ENCODE results near the gene NTN3.
"Not testable (repeated sequence)": the region's sequence is repeated elsewhere in the genome, so short reads cannot be mapped to it uniquely, and the experiment has no call there.

Gene NTN3

DNA sequence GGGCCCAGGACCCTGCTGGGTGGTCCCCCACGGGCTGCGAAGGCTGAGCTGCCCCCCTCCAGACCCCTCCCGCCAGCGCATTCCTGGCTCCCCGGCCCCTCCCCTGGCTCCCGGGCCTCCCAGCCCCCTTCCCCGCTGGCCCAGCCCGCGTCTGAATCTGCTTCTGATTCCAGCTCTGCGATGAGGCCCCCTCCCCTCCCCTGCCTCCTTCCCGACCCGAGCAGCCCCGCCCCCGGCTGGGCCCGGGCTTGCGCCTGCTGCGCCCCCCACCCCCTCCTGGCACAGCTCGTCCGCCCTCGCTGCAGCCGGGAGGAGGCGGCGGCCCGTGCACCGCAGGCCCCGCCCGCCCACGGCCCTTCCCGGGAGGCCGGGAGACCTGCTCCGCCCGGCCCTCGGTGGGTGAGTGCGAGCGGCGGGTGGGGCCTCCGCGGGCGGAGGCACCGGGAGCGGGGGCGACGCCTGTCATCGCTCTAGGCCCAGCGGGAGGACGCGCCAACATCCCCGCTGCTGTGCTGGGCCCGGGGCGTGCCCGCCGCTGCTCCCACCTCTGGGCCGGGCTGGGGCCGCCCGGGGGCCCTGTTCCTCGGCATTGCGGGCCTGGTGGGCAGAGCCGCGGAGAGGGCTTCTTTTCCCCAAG lies at the start of gene NTN3:
NTN3 (plus strand) TSS at position 282 of the 637 bp plus-strand sequence. CDS start 405 bp downstream, outside the sequence.
- DNase-seq = peak; percentile 20

GRCh38 chr16:2422123-2422867 lies 48.8 kb upstream of the NTN3 start:
- DNase-seq = no peak

GRCh38 chr16:2424061-2425007 lies 46.8 kb upstream of the NTN3 start:
- no peak for DNase-seq

DNA sequence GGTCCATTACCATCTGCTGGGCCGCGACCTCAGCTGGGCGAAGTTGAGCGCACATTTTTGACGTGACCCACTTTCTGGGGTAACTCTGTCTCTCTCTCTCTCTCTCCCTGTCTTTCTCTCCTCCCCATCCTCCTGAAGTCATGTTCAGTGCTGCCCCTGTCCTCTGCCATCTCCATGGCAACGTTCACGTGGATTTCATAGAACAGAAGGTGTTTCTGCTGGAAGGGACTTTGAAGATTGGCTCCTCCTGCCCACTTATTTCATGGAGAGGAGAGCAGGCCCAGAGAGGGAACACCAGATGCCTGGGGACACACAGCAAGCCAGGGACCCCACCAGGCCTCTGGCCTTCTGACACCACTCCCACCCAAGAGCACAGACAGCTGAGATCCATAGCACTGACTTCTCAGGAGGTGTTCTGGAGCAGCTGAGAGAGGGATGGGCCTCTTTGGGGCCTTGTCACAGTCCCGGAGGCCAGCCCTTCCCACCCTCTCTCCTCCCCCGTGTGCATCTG lies 46.0 kb upstream of the NTN3 start:
- no peak for DNase-seq

DNA sequence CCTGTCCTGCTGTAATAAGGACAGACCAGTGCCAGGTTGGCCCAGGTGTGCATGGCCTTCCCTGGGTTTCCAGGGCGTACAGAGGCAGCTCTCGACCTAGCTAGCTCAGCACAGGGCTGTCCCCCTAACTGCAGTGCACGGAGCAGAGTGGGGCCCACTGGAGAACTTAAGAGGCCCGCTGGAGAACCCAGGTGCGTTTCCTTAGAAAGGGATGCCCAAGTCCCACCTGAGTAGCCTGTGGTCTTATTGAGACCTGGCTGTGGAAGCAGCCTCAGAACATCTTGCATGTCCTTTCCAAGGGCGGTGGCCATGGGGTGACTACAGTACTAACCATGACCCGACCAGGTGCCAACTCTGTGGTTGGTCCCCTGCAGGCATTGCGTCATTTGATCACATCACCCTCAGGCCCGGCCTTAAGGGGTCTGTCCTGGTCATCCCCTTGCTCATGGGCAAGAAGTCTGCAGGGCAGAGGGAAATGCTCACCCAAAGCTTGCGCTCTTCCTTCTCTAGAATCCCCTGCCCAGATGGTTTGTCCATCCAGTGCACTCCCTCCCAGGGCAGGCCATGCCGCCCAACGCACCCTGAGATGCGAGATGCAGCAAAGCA lies 45.2 kb upstream of the NTN3 start:
- no peak for DNase-seq

DNA sequence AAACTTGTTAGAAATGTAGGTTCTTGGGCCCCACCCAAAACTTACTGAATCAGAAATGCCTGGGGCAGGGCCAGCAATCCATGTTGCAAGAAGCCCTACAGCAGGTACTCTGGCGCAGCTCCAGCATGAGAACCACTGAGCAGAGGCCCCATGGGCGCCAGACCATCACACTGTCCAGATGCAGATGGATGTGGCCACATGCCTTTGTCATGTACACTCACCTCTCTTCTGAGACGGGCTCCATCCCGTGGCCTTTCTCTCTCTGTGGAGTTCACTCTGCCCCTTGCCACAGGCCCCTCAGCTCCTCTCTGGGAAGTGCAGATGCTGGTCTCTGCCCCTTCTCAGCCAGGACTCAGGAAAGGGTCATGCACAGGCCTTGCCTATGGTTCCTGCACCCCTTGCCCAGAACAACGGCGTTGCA lies 44.1 kb upstream of the NTN3 start:
- no peak for DNase-seq

- DNase-seq = no peak
Measured at GRCh38 chr16:2427526-2427925, 43.6 kb upstream of the NTN3 start.

DNA sequence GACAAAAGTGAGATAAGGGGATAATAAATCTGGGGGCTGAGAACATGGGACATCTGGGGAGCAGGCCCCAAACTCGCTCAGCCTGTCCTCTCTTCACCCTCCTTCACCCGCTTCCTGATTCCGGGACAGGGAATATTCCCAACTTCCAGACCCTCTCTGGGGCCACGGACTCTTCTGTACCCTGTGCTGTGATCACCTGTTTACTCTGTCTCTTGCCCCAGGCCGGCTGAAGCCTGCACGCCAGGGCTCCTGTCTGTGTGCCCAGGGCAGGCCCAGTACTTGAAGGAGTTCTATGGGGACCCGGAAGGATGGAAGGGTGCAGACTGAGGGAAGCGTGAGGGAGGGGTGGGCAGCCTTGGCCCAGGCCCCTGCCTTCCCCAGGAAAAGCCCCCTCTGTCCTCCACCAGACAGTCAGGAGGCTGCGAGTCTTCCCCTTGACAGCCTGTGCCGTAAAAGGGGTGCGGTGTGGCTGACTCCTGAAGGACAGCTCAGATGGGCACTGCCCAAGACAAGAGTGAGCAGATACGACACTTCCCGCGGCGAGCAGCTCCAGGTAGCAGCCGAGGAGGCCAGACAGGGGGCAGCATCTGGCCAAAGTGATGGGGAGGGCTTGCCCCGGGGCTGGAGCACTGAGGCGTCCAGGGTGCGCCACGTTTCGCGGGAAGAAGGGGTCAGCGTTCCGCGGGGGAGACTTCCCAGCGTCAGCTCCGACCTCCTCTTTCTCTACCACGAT lies 42.9 kb upstream of the NTN3 start:
- peak; percentile 27 for DNase-seq

- DNase-seq = no peak
Measured at GRCh38 chr16:2428784-2429033, 42.4 kb upstream of the NTN3 start.

GRCh38 chr16:2429034-2429770 lies 41.9 kb upstream of the NTN3 start, which contains the start of gene CCNF:
Gene CCNF, plus strand, starts transcription at chr16:2429447. Its CDS starts 35 bp downstream, at chr16:2429482.
- DNase-seq = peak; percentile 99

GRCh38 chr16:2429771-2430663 lies 41.1 kb upstream of the NTN3 start:
- peak; percentile 25 for DNase-seq

- no peak for DNase-seq
Measured at GRCh38 chr16:2432286-2432685, 38.8 kb upstream of the NTN3 start.

DNA sequence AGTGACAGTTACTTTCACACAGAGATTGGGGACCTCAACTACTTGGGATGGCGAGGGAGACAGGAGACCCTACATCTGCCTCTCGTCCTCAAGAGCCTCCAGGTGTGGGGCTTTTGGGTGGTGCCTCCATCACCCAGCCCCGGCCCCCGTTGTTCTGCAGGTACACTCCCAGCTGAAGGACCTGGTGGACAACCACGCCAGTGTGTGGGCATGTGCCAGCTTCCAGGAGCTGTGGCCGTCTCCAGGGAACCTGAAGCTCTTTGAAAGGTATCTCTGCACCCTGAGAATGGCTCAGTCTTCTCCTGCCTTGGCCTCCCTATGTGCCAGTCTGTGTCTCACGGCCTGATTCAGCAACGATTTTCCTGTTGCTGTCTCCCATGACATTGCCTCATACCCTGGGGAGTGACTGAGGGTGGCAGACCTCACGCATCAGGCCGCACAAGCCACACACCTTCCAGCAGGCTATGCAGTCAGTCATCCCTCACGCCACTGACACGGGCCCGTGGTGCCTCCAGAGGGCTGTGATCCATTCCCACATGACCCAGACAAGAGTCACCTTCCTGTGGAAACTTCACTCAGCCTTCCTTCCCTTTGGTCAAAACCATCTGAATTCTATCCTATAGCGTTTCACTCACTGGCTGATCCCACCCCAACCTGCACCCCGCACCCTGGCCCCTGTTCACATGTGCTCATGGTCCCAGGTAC lies 38.1 kb upstream of the NTN3 start:
- no peak for DNase-seq

DNA sequence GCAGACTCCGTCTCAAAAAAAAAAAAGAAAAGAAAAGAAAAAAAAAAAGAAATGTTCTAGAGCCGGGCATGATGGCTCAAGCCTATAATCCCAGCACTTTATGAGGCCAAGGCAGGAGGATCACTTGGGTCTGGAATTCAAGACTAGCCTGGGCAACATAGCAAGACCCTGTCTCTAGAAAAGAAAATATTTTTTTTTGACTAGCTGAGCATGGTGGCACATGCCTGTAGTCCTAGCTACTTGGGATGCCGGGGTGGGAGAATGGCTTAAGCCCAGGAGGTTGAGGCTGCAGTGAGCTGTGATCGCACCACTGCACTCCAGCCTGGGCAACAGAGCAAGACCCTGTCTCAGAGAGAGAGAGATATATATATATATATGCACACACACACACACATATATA lies 35.9 kb upstream of the NTN3 start:
- DNase-seq = not testable (repeated sequence)

DNA sequence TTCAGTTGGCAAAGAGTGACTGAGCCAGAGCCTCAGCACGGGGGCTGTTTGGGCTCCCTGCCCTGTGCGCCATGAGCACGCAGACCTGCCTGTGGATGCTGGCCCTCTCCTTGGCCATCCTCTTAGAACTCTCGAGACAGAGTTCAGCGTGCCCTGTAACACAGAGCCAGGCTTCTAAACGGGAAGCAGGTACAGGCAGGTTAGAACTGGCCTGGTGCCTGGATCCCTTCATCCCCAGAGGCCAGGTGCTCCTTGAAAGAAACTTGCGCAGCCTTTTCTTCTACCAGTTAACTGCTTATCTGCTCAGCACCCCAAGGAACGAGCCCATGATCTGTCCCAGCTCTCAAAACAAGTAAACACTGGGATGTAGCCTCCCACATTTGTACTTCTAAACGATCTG lies 35.0 kb upstream of the NTN3 start:
- no peak for DNase-seq

- no peak for DNase-seq
Measured at GRCh38 chr16:2437032-2437790, 33.9 kb upstream of the NTN3 start.

GRCh38 chr16:2438121-2438520 lies 33.0 kb upstream of the NTN3 start:
- DNase-seq = no peak

- DNase-seq = no peak
Measured at GRCh38 chr16:2439598-2439997, 31.5 kb upstream of the NTN3 start.
